K562 (cell line): Measurements from ENCODE around the gene STXBP6.

Experiments
- BACH1 ChIP-seq: fragments of 200-800 bp; sonication (Bioruptor generic); IDR thresholded peaks from 2 replicates; pipeline ENCODE4 v1.6.1; 2016; ENCODE audit warnings: missing genetic modification characterization, missing compliant biosample characterization
- CBX3 ChIP-seq, 2 experiments: IDR thresholded peaks; 1 replicate in 1 of 2; 2 replicates in 1 of 2; pipeline ENCODE4 v1.6.1; 2012; ENCODE audit warnings: inconsistent platforms in 2 of 2, low read length in 2 of 2, borderline replicate concordance in 1 of 2, control low read depth in 1 of 2
- CTCF ChIP-seq, 3 experiments: IDR thresholded peaks in 2 of 3; conservative IDR thresholded peaks in 1 of 3; 2 replicates each; pipeline ENCODE4 v1.5.1; 2011 to 2012; ENCODE audit warnings: low read length in 3 of 3, mild to moderate bottlenecking in 3 of 3, control low read depth in 2 of 3, improper control_type of control experiment in 1 of 3, inconsistent platforms in 1 of 3, low read depth in 1 of 3, mixed read lengths in 1 of 3, moderate library complexity in 1 of 3; ENCODE audit not compliant: insufficient read depth in 2 of 3
- EHMT2 ChIP-seq: fragments of 450-650 bp; IDR thresholded peaks from 2 replicates; pipeline ENCODE4 v1.6.1; 2018; ENCODE audit warnings: antibody characterized with exemption
- ELF1 ChIP-seq: fragments of 200-800 bp; sonication (Bioruptor generic); IDR thresholded peaks from 2 replicates; pipeline ENCODE4 v1.6.1; 2016; ENCODE audit warnings: missing genetic modification characterization, missing compliant biosample characterization
- EP300 ChIP-seq: IDR thresholded peaks from 2 replicates; pipeline ENCODE4 v1.6.1; 2012; ENCODE audit warnings: low read length, improper control_type of control experiment
- HNRNPLL ChIP-seq: fragments of 200-400 bp; formaldehyde crosslinking; IDR thresholded peaks from 2 replicates; pipeline ENCODE4 v1.6.1; 2017; ENCODE audit warnings: low read length, low read depth, mild to moderate bottlenecking; ENCODE audit not compliant: poor library complexity, severe bottlenecking
- NFYB ChIP-seq: IDR thresholded peaks from 2 replicates; pipeline ENCODE4 v1.6.1; 2011; ENCODE audit warnings: mild to moderate bottlenecking, moderate library complexity; ENCODE audit not compliant: insufficient read length; ENCODE audit errors: extremely low read depth
- SRSF9 ChIP-seq: fragments of 200-400 bp; formaldehyde crosslinking; IDR thresholded peaks from 2 replicates; pipeline ENCODE4 v1.6.1; 2017; ENCODE audit warnings: low read depth, low read length, borderline replicate concordance
- ZNF23 ChIP-seq: fragments of 250-450 bp; sonication (Bioruptor Pico); IDR thresholded peaks from 2 replicates; pipeline ENCODE4 v1.4.0; 2020; ENCODE audit warnings: mild to moderate bottlenecking
- ZNF695 ChIP-seq: fragments of 450-650 bp; formaldehyde crosslinking; IDR thresholded peaks from 2 replicates; pipeline ENCODE4 v1.4.0; 2020; ENCODE audit warnings: mild to moderate bottlenecking, moderate library complexity
- TF ChIP-seq, protein P1 (sequence below): sonication (generic); formaldehyde crosslinking; IDR thresholded peaks from 2 replicates; pipeline ENCODE4 v1.8.0; 2023; ENCODE audit warnings: mild to moderate bottlenecking, missing genetic modification reagents

- no peak for TF ChIP-seq EP300
- TF ChIP-seq, protein P1, sequence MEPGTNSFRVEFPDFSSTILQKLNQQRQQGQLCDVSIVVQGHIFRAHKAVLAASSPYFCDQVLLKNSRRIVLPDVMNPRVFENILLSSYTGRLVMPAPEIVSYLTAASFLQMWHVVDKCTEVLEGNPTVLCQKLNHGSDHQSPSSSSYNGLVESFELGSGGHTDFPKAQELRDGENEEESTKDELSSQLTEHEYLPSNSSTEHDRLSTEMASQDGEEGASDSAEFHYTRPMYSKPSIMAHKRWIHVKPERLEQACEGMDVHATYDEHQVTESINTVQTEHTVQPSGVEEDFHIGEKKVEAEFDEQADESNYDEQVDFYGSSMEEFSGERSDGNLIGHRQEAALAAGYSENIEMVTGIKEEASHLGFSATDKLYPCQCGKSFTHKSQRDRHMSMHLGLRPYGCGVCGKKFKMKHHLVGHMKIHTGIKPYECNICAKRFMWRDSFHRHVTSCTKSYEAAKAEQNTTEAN: no peak
- TF ChIP-seq NFYB: no peak
- TF ChIP-seq EHMT2: no peak
- TF ChIP-seq CTCF (IDR thresholded peaks at IDR 0.05 in 2 of 3, conservative IDR thresholded peaks at IDR 0.05 in 1 of 3; ENCODE audit: insufficient read depth in 2 of 3, low read depth in 1 of 3, low read length in 3 of 3): no peak
- TF ChIP-seq BACH1 (tag): no peak
- TF ChIP-seq ZNF695 (CRISPR knock-in tag): no peak
- TF ChIP-seq CBX3 (IDR thresholded peaks at IDR 0.05; ENCODE audit: borderline replicate concordance in 1 of 2, low read length in 2 of 2): no peak
- TF ChIP-seq ZNF23 (CRISPR knock-in tag): no peak
- TF ChIP-seq SRSF9: no peak
- no peak for TF ChIP-seq HNRNPLL
- TF ChIP-seq ELF1: no peak
Measured at GRCh38 chr14:24964048-24964447, 85.9 kb downstream of the STXBP6 start.
